ENCODE results near the gene UNC50.

UNC50 gene, protein sequence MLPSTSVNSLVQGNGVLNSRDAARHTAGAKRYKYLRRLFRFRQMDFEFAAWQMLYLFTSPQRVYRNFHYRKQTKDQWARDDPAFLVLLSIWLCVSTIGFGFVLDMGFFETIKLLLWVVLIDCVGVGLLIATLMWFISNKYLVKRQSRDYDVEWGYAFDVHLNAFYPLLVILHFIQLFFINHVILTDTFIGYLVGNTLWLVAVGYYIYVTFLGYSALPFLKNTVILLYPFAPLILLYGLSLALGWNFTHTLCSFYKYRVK

GRCh38 chr2:98608116-98608961 is at the start of gene UNC50, which contains the start of gene COA5:
UNC50 (plus strand) TSS chr2:98608589; CDS start chr2:98609760, 1,171 bp downstream.
COA5 (minus strand) TSS chr2:98608512; CDS start chr2:98608405, 107 bp downstream.
- FAIRE-seq = no peak

- FAIRE-seq = no peak
These were observed 49.4 kb upstream of the UNC50 start for GRCh38 chr2:98558852-98559530.

GRCh38 chr2:98559581-98559980 is 48.8 kb upstream of the UNC50 start:
- FAIRE-seq = no peak

DNA sequence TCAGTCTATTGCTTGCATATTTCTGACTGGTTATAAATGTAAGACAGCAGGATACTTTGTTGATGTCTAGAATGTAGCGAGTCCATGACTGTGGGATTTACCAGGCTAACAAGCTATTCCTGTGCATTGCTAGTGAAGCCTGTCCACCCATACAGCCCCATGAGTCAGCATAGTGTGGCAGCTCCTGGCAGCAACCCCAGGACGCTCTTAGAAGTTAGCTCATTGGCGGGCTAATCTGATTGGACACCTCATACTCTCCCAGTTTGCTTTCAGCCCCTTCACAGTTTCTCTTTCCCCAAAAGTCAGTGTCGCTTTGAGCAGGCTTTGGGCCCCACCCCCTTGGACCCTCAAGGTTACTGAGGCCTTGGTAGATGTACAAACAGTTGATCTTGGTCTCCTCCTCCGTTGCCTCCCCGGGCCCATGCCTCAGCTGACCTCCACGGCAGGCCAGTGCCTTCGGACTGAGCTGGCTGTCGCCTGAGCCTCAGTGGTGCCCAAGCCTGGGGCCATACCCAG is 48.1 kb upstream of the UNC50 start:
- no peak for FAIRE-seq

DNA sequence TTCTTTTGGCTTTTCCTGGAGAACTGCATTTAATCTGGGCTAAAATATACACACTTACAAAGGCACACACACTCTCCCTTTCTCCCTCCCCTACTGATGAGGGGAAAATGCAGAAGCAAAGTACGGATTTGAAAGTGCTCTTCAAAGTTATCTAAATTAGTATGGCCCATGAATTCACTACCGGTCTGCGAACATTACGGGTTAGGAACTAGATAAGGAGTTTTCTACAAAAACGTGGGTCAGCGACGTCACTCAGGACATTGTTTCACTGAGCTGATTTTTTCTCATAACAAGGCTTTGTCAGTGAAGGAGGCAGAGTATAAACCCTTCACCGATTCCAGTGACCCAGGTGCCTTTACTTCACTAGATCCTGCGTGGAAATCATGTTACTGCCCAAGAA is 47.4 kb upstream of the UNC50 start:
- no peak for FAIRE-seq

- FAIRE-seq = no peak
These were observed 46.3 kb upstream of the UNC50 start for GRCh38 chr2:98561902-98562695.

DNA sequence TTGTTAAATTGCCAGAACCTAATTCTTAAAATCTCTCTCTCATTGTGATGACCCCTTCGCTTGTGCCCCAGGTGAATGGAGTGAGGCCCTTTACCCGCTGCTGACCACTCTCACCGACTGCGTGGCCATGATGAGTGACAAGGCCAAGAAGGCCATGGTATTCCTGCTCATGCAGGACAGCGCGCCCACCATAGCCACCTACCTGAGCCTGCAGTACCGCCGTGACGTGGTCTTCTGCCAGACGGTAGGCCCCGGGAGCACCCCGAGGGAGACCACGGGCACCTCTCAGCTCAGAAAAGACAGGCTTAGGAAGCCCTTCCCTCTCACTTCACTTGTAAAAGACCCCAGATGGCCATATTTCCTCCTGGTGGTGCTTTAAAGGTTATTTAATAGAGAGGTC is 45.0 kb upstream of the UNC50 start:
- no peak for FAIRE-seq

GRCh38 chr2:98564541-98565132 is 43.8 kb upstream of the UNC50 start:
- no peak for FAIRE-seq

- no peak for FAIRE-seq
These were observed 43.0 kb upstream of the UNC50 start for GRCh38 chr2:98565286-98565860.

DNA sequence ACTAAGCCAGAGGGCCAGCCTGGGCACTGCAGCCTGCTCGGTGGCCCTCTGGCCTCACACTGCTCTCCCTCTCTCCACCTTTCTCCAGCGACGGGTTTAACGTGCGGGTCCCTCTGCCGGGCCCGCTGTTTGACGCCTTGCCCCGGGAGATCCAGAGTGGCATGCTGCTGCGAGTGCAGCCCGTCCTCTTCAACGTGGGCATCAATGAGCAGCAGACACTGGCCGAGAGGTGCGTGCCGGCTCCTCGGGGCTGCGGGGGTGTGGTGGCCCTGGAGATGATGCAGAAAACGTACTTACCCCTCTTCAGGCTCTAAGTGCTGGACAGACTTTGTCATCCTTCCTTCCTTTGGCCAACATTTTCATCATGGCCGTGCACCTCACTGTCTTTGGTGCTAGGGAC is 42.4 kb upstream of the UNC50 start:
- no peak for FAIRE-seq

DNA sequence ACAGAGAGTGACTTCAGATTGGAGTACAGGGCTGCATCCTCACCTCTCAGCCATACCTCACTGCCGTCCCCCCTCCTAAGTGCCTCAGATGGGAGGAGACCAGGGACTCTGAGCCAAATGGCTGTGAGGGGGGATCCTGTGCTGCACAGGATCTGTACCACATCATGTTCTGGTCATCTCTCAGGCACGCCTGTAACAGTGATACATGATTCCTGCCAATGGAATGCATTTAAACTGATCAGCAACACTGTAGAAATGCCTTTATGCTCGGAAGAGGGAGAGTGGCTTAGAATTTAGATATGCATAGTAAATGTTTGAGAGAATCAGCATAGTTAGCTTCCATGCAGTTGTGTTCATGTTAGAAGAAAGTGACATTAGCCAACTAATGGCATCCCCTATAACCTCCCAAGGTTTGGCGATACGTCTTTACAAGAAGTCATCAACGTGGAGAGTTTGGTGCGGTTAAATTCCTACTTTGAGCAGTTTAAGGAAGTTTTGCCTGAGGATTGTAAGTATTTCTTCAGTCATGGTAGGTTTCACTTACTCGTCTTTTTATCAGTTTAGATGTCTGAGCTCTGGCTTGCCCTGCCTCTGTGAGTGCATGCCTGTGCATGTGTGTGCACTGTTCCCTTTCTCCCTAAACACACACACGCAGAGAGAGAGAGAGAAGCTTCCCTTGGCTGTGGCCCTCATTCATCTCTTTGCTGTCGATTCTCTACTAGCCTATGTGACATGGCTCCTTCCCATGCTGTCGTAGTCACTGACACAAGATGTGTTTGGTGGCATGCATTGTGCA is 40.0 kb upstream of the UNC50 start:
- FAIRE-seq = no peak

GRCh38 chr2:98569197-98569793 is 39.1 kb upstream of the UNC50 start:
- FAIRE-seq = no peak

GRCh38 chr2:98569915-98570314 is 38.5 kb upstream of the UNC50 start:
- FAIRE-seq = no peak

DNA sequence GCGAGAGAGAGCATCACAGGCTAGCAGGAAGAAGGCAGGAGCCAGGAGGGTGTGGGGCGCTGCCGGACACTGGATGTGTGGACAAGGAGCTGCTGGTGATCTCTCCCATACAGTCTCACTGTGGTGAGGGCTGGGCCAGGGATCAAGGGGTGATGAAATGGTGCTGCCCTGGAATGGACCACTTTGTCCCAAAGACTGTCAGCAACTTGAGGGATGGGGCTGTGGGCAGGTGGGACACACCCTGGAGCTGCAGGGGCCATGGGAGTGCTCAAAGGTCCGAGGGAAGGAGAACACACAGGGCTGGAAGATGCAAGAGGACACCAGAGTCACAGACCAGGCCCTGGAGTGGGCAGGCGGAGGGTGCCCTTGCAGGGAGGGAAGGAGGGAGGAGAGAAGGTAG is 38.0 kb upstream of the UNC50 start:
- no peak for FAIRE-seq

DNA sequence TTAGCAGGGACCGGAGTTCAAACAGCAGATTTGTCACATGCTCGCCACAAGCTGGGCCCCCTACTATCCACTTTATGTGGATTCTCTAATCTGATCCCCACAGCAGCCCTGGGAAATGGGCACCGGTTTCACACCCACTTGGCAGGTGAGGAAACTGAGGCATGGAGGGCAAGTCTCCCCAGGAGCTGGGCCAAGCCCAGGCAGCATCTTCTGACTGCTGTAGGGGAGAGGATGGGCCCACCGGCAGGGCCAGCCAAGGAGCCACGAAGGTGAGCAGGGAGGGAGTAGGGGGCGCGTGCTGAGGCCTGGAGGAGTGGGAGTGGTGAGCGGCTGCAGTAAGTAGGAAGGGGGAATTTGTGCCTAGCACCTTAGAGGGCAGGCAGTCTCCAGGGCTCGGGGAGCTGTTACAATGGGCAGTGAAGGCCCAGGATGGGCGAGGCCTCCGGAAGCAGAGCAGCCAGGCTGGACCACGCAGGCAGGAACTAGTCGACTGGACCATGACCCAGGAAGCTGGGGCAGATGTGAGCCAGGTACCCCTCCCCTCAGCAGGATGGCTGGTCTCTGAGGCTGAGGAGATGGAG is 37.2 kb upstream of the UNC50 start:
- no peak for FAIRE-seq

- FAIRE-seq = no peak
These were observed 36.6 kb upstream of the UNC50 start for GRCh38 chr2:98571796-98572195.

- no peak for FAIRE-seq
These were observed 36.2 kb upstream of the UNC50 start for GRCh38 chr2:98572211-98572610.

- FAIRE-seq = no peak
These were observed 35.7 kb upstream of the UNC50 start for GRCh38 chr2:98572676-98573075.

DNA sequence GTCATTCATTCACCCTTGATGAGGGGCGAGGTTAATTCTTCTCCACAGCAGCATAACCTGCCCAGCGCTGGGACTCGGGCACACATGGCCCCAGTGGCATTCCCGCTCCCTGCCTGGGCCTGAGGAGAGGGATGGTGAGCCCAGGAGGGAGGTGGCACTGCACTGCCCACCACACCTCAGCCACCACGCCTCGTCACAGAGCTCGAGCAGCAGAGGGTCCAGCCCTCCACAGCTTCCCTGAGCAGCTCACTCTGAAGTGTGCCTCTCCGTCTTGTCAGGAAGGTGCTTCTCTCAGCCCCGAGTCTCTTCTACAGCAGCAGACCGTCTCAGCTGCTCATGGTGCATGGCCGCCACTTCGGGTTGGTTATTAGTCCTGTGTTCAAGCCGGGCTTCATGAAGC is 35.0 kb upstream of the UNC50 start:
- FAIRE-seq = no peak

GRCh38 chr2:98576666-98577312 is 31.6 kb upstream of the UNC50 start:
- no peak for FAIRE-seq
